ENCODE measurements around the gene CDK5R2.
"Not testable (repeated sequence)": the region's sequence is repeated elsewhere in the genome, so short reads cannot be mapped to it uniquely, and the experiment has no call there.

Gene CDK5R2

GRCh38 chr2:218959141-218959731 is at the start of gene CDK5R2:
Gene CDK5R2 (plus strand): TSS chr2:218959666. CDS start chr2:218959821, 155 bp downstream.
- peak; percentile 59 for DNase-seq (ENCODE audit: low read depth)

- no peak for DNase-seq (ENCODE audit: low read depth)
Measured at GRCh38 chr2:218910741-218911140, 48.7 kb upstream of the CDK5R2 start.

GRCh38 chr2:218920504-218920903 is 39.0 kb upstream of the CDK5R2 start:
- no peak for DNase-seq (ENCODE audit: low read depth)

GRCh38 chr2:218924757-218925156 is 34.7 kb upstream of the CDK5R2 start:
- no peak for DNase-seq (ENCODE audit: low read depth)

GRCh38 chr2:218925434-218925833 is 34.0 kb upstream of the CDK5R2 start:
- no peak for DNase-seq (ENCODE audit: low read depth)

- DNase-seq (ENCODE audit: low read depth) = no peak
Measured at GRCh38 chr2:218927422-218927821, 32.0 kb upstream of the CDK5R2 start.

- DNase-seq (ENCODE audit: low read depth) = no peak
Measured at GRCh38 chr2:218927876-218928275, 31.6 kb upstream of the CDK5R2 start.

- not testable (repeated sequence) for DNase-seq (ENCODE audit: low read depth)
Measured at GRCh38 chr2:218930488-218930887, 29.0 kb upstream of the CDK5R2 start.

GRCh38 chr2:218931751-218932150 is 27.7 kb upstream of the CDK5R2 start:
- not testable (repeated sequence) for DNase-seq (ENCODE audit: low read depth)

GRCh38 chr2:218944759-218945404 is 14.6 kb upstream of the CDK5R2 start:
- DNase-seq (ENCODE audit: low read depth) = no peak

- no peak for DNase-seq (ENCODE audit: low read depth)
Measured at GRCh38 chr2:218946621-218947020, 12.8 kb upstream of the CDK5R2 start.

- no peak for DNase-seq (ENCODE audit: low read depth)
Measured at GRCh38 chr2:218952160-218952559, 7.3 kb upstream of the CDK5R2 start.

GRCh38 chr2:218953366-218953954 is 6.0 kb upstream of the CDK5R2 start:
- DNase-seq (ENCODE audit: low read depth) = no peak

- no peak for DNase-seq (ENCODE audit: low read depth)
Measured at GRCh38 chr2:218954541-218955300, 4.7 kb upstream of the CDK5R2 start.

- no peak for DNase-seq (ENCODE audit: low read depth)
Measured at GRCh38 chr2:218956039-218956438, 3.4 kb upstream of the CDK5R2 start.

GRCh38 chr2:218957671-218958070 is 1.8 kb upstream of the CDK5R2 start:
- DNase-seq (ENCODE audit: low read depth) = no peak

GRCh38 chr2:218958276-218958675 is 1.2 kb upstream of the CDK5R2 start:
- no peak for DNase-seq (ENCODE audit: low read depth)

- DNase-seq (ENCODE audit: low read depth) = no peak
Measured at GRCh38 chr2:218959761-218960308, 369 bp downstream of the CDK5R2 start.

- no peak for DNase-seq (ENCODE audit: low read depth)
Measured at GRCh38 chr2:218960309-218961165, 1.1 kb downstream of the CDK5R2 start.

- DNase-seq (ENCODE audit: low read depth) = no peak
Measured at GRCh38 chr2:218961229-218961628, 1.8 kb downstream of the CDK5R2 start.

All from stimulated activated CD8-positive, alpha-beta memory T cell treated with anti-CD3 and anti-CD28 coated beads, Interleukin-7, amount 100 ng/mL, for 24 hours (primary cell).